ENCODE results near the gene EIF4E1B. TPM values are rescaled to one million over a fixed set of nuclear protein-coding genes. Genes with fewer than 3 reads are reported as not detected.

The EIF4E1B gene
- total RNA-seq, 4 donors from 2014 or later, result not detected

DNA sequence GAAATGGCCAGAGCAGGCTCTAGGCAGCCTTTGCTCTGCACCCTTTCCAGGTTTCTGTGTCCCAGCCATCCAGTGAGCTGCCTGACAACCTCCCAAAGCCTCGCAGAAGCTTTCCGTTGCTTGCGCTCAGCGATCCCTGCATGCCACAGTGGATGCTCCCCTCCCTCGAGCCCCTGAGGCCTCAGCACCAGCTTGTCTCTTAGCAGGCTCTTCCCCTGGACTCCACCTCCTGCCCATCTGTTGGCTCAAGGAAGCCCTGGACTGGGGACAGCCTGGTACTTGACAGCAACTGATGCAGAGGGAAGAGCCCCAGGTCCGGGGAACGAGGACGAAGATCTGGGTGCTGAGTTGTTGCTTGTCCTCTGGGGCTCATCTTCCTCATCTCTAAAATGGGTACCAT lies 40.0 kb downstream of the EIF4E1B start:
- H3K27ac ChIP-seq (replicated peaks in 1 of 4), result no peak overlapping the region
- H3K9me3 ChIP-seq, result no peaks in the 10 kb centered on the region
- peaks cover 0 to 68% (median 0%) of the 10 kb centered on the region in 4 donors for H3K27me3 ChIP-seq
- no peaks in the 10 kb centered on the region for H3K4me1 ChIP-seq
- H3K36me3 ChIP-seq, result no peaks in the 10 kb centered on the region
- 75% methylated on average over 8 of the region's 8 CpGs for WGBS
- DNase-seq (ENCODE audit: extremely low spot score), result no peak
- no peak overlapping the region for H3K4me3 ChIP-seq
- TF ChIP-seq CTCF (IDR thresholded peaks at IDR 0.05) (no peak), POLR2AphosphoS5 (IDR thresholded peaks at IDR 0.05) (no peak), POLR2A (IDR thresholded peaks at IDR 0.05; ENCODE audit: low read depth) (no peak), EP300 (IDR thresholded peaks at IDR 0.05) (no peak)
- intact Hi-C loops (cut with DNase I), result no loop called here

DNA sequence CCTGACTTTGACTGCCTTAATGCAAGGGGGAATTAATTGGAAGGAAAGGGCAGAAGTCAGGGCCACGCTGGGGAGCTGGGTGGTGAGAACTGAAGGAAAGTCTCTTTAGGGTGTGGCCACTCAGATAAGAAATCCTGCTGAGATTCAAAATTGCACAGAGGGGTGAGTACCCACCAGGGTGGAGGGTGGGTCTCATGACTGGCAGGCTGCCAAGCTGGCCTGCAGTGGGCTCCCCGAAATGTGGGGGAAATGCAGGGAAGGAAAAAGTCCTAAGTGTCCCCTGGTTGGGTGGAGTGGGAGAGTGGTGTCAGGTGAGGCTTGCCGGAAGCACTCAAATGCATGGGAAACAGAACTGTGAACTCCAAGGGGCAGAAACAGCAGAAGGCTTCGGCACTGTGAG lies 40.9 kb downstream of the EIF4E1B start:
- peaks cover 0 to 61% (median 0%) of the 10 kb centered on the region in 4 donors for H3K27me3 ChIP-seq
- H3K36me3 ChIP-seq, result no peaks in the 10 kb centered on the region
- no peak for DNase-seq (ENCODE audit: extremely low spot score)
- no peak for TF ChIP-seq CTCF (IDR thresholded peaks at IDR 0.05)
- TF ChIP-seq POLR2A (IDR thresholded peaks at IDR 0.05; ENCODE audit: low read depth), result no peak
- no peak for TF ChIP-seq EP300 (IDR thresholded peaks at IDR 0.05)
- TF ChIP-seq POLR2AphosphoS5 (IDR thresholded peaks at IDR 0.05), result no peak
- intact Hi-C loops (cut with DNase I), result no loop called here
- H3K4me3 ChIP-seq, result no peak overlapping the region
- H3K9me3 ChIP-seq, result no peaks in the 10 kb centered on the region
- WGBS, result 79% methylated on average over 4 of the region's 4 CpGs
- no peak overlapping the region for H3K27ac ChIP-seq (replicated peaks in 1 of 4)
- no peaks in the 10 kb centered on the region for H3K4me1 ChIP-seq

GRCh38 chr5:176671890-176672747 lies 41.6 kb downstream of the EIF4E1B start:
- WGBS, result 71% methylated on average over 18 of the region's 18 CpGs
- no peak overlapping the region for H3K27ac ChIP-seq (replicated peaks in 1 of 4)
- DNase-seq (ENCODE audit: extremely low spot score), result no peak
- no peak overlapping the region for H3K4me3 ChIP-seq
- peaks cover 0 to 64% (median 0%) of the 10 kb centered on the region in 4 donors for H3K27me3 ChIP-seq
- intact Hi-C loops (cut with DNase I), result no loop called here
- H3K4me1 ChIP-seq, result peaks cover 0 to 6% (median 0%) of the 10 kb centered on the region in 4 donors
- TF ChIP-seq POLR2AphosphoS5 (IDR thresholded peaks at IDR 0.05) (no peak), EP300 (IDR thresholded peaks at IDR 0.05) (no peak), POLR2A (IDR thresholded peaks at IDR 0.05; ENCODE audit: low read depth) (no peak), CTCF (IDR thresholded peaks at IDR 0.05) (no peak)
- H3K9me3 ChIP-seq, result no peaks in the 10 kb centered on the region
- H3K36me3 ChIP-seq, result no peaks in the 10 kb centered on the region

DNA sequence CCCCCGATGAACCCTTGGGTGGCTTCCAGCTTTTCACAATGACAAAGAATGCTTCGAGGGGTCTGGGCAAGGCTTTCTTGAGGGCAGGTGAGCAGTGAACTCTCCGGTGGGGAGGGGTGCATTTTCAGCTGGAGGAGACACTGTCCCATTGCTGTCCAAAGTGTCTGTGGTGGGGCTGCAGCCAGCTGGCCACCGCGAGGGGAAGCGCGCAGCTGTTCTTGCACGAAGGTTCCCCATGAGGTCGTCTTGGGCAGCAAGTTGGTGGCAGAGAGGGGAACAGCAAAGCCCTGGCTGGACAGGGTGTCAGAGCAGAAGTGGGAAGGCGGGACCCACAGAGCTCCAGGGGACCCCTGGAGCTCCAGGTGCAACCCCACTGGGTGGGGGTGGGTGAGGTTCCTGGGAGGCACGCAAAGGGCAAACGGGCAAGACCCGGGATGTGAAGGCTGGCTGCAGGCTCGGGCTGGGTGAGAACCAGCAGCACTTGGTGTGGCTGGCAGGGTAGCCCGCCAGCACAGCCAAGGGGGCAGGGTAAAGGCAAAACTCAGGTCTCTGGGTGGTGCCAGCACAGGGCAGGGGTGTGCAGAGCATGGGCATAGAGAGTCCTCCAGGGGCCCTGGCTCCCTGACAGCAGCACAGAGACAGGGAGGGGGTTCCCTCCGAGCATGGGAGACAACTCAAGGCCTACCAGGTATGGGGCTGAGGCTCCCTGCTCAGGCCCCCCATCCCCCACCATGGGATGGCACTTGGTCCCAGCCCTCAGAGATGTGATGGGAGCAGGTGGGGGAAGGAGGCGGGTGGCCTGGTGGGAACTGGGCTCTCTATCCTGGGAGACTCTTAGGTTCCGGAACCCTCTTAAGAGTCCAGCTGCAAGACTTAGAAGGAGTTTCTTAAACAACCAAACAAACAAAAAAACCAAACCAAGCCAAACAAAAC lies 43.4 kb downstream of the EIF4E1B start:
- Histone ChIP-seq H3K4me3 (no peak overlapping the region), H3K36me3 (no peaks in the 10 kb centered on the region), H3K27me3 (peaks cover 0 to 73% (median 0%) of the 10 kb centered on the region in 4 donors), H3K4me1 (peaks cover 0 to 9% (median 0%) of the 10 kb centered on the region in 4 donors), H3K9me3 (no peaks in the 10 kb centered on the region), H3K27ac (replicated peaks in 1 of 4) (no peak overlapping the region)
- TF ChIP-seq POLR2A (IDR thresholded peaks at IDR 0.05; ENCODE audit: low read depth) (no peak), CTCF (IDR thresholded peaks at IDR 0.05) (no peak), POLR2AphosphoS5 (IDR thresholded peaks at IDR 0.05) (no peak), EP300 (IDR thresholded peaks at IDR 0.05) (no peak)
- intact Hi-C loops (cut with DNase I), result no loop called here
- DNase-seq (ENCODE audit: extremely low spot score), result no peak
- 84% methylated on average over 17 of the region's 18 CpGs for WGBS
